HG03571 (cell line): ENCODE data around the gene ZNF830.
"Not testable (repeated sequence)": the region's sequence is repeated elsewhere in the genome, so short reads cannot be mapped to it uniquely, and the experiment has no call there.

ENCODE experiments used
- ATAC-seq: cut with Tn5 transposase; IDR thresholded peaks from one replicate; pipeline ENCODE4 v1.9.1; 2021; ENCODE audit not compliant: unreplicated experiment

ZNF830 gene, protein sequence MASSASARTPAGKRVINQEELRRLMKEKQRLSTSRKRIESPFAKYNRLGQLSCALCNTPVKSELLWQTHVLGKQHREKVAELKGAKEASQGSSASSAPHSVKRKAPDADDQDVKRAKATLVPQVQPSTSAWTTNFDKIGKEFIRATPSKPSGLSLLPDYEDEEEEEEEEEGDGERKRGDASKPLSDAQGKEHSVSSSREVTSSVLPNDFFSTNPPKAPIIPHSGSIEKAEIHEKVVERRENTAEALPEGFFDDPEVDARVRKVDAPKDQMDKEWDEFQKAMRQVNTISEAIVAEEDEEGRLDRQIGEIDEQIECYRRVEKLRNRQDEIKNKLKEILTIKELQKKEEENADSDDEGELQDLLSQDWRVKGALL

DNA sequence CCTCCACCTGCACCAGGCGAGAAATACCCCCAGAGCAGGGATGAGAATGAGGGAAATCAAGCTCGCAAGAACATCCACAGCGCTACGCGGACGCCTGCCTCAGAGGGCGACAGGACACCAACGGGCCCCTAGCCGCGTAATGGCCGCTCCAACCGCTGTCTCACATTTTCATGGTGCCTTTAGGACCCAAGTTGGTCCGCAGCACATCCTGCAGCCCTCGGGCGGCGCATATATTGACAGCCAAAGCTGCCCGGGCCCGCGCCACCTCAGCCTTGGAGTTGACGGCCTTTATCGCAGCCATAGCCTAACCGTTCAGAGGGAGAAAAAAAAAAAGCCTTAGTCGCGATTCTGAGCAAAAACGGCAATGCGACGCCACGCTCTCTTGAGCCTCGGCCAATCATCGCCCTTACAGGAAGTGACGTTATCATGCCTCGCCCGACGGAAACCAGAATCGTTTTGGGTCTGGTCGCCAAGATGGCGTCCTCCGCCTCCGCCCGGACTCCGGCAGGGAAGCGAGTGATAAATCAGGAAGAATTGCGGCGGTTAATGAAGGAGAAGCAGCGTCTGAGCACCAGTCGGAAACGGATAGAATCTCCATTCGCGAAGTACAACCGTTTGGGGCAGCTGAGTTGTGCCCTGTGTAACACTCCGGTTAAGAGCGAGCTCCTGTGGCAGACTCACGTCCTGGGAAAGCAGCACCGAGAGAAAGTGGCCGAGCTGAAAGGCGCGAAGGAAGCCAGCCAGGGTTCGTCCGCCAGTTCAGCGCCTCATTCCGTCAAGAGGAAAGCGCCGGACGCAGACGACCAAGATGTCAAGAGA is at the start of gene ZNF830, which contains the start of gene CCT6B:
ZNF830 (plus strand) TSS at position 448 of the 819 bp plus-strand sequence; CDS start at position 475, 27 bp downstream.
CCT6B (minus strand) TSS at position 368 of the 819 bp plus-strand sequence; CDS start at position 301, 67 bp downstream.
- ATAC-seq, result peak; percentile 84

DNA sequence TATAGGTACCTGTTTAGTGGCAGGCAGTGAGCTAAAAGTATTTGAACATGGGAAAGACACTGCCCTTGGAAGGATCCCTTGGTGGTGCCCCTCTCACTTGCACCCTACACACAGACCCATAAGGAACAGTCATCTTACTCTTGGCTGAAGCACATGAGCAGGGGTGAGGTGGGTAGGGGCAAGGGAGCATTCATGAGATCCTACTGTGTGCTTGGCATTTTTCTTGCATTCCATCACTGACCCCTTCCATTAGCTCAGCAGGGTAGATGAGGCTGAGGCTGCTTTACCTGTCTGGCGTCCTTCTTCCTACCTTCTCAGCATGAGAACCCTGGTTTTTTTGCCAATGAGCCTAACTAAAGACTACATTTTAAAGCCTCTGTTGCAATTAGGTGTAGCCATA is 48.3 kb upstream of the ZNF830 start:
- ATAC-seq, result no peak

DNA sequence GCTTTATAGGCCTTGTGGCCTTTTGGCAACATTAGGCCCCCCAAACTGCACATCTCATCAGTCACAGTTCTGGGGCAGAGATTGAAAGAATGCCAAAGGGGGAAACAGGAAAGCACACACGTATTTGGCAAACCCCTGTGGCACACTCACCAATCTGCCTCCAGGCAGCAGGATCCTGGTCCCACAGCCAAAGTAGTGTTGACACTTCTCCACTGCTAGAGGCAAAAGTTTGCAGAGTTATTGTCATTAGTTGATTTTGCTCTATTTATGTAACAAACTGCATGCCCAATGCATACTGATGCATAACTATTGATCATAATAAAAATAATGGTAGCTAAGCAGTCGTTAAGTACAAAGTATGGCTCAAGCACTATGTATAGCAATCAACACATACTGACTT is 45.2 kb upstream of the ZNF830 start:
- ATAC-seq, result no peak

DNA sequence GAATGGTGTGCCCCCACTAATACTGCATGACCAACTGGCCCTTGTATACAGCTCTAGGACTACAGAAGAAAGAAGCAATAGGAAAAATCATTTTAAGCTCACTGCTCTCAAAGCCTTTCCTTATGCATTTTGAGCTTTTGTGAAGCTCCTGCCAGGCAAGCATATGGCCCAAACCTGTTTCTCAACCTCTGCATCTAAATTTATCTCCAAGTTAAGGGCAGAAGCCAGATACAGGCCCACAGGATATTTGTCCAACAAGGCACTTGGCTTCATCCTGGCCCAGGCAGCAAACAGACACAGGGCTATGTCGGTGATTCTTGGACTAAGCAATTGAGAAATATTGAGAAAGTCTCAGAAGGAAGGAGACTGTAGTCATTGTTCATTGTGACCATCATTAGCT is 44.0 kb upstream of the ZNF830 start:
- no peak for ATAC-seq

DNA sequence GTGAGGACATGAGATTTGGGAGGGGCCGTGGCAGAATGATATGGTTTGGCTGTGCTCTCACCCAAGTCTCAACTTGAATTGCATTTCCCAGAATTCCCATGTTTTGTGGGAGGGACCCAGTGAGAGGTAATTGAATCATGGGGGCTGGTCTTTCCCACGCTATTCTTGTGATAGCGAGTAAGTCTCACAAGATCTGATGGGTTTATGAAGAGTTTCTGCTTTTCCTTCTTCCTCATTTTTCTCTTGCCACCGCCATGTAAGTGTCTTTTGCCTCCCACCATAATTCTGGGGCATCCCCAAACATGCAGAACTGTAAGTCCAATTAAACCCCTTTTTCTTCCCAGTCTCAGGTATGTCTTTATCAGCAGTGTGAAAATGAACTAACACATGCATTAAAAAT is 40.7 kb upstream of the ZNF830 start:
- ATAC-seq, result no peak

DNA sequence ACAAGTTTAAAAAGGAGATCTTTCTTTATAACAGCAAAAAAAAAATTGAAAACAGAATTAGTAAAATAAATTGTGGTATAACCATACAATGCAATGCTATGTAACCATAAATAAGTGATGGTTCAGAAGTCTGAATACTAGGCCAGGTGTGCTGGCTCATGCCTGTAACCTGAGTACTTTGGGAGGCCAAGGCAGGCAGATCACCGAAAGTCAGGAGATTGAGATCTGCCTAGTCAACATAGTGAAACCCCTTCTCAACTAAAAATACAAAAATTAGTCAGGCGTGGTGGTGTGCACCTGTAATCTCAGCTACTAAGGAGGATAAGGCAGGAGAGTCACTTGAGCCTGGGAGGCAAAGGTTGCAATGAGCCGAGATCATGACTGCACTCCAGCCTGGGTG is 34.7 kb upstream of the ZNF830 start:
- ATAC-seq, result no peak

DNA sequence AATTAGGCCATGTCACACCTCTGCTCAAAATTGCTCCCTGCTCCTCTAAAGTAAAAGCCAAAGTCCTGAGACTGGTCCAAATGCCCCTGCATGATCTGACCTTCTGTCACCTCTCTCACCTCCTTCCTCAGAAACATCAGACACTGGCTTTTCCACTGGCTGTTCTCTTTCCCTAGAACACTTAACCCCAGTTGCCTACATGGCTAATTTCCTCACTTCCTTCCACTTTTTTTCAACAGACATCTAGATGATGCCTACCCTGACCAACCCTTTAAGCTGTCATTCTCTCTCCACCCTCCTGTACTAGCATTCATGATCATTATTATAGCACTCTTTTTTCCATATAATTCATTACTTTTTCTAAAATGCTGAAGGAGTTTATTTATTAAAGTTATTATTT is 31.1 kb upstream of the ZNF830 start:
- ATAC-seq, result no peak

DNA sequence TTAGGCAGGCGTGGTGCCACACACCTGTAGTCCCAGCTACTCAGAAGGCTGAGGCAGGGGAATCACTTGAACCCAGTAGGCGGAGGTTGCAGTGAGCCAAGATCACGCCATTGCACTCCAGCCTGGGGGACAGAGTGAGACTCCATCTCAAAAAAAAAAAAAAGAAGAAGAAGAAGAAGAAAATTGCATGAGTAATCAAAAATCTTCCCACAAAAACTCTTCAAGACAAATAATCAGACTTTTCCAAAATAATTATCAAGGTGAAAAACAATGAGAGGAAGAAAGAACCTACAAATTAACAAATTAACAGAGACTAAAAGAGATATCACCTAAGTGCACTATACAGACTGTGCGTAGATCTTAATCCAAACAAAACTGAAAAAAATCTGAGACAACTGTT is 10.6 kb upstream of the ZNF830 start:
- not testable (repeated sequence) for ATAC-seq

DNA sequence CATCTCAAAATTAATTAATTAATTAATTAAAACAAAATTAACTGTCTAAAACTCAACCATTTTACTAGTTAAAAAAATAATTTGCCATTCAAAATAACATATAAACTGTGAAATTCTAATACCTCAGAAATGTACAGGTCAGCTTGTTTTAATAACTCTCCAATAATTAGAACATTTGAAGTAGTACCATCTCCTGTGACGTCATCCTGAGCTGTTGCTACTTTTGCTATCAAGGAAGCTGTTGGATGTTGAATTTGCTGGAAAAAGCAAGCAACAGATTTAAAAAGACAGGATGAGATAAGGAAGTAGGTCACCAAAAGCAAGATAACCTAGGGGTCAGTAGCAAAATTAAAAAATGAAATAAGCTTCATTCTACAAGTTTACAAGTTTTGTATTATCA is 2.9 kb upstream of the ZNF830 start:
- no peak for ATAC-seq

DNA sequence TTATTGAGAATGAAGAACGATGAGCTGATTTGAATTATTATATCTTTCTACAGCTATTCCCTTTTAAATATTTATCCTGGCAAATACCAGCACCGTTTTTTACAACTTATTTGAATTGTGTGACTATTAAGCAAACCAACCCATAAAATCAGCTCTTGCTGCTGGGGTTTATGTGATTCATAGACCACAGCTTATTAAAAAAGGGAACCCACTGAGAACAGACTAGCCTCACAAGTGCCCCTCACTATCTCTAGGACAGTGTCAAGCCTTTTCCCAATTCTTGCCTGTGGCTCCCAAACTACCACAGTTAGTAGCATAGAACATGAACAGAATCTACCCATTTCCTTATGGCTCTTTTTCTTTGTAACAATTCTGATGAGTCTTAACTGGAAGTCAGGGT is 12.8 kb downstream of the ZNF830 start:
- no peak for ATAC-seq

DNA sequence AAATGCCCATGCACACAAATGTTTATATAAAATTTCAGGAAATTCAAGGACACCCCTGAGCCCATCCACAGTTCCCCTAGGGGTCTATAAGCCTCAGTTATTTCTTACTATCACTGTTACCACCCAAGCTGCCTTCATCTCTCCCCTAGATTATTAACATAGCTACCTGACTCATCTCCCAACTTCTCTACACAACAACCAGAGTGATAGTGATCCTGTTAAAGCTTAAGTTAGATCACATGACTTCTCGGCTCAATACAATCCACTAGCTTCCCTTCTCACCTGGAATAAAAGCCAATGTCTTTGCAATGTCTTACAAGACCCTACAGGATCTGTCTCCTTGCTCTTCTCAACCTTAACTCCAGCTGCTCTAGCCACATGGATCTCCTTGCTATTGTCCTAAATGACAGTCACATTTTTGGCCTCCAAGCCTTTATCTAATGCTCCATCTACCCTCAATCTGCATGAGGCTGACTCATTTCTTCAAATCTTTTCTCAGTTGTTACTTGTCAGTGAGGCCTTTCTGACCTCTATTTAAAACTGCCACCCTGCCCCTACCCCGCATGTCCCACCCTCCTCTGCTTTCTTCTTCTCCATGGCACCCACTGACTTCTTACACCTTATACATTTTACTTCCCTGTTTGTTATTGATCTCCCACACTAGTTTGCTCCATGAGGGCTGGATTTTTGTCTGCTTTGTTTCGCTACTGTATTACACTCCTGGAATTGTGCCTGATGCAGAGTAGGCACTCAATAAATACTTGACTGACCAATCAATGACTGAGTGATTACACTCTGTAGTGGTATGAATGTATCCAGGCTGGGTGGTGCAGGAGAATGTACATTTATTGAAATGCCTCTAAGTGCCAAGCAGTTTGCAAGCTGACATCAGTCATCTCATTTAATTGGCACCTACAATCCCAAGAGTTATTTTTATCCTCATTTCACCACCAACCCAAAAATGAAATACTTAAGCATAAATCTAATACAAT is 13.8 kb downstream of the ZNF830 start:
- ATAC-seq, result no peak

DNA sequence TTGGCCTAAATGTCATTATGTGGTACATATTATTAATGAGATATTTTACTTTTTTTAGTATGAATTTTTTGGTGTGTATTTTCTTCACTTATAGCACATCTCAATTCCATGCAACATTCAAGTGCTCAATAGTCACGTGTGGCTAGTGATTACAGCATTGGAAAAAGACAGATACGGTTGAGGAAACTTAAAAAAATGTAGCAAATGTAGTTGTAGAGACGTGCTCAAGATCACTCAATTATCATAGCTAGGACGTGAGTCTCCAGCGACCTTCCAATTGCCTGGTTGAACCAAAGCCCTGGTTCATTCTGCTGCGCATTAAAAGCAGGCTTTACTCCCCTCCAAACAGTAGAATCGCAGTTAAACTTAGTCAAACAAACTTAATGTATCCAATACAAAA is 17.8 kb downstream of the ZNF830 start:
- no peak for ATAC-seq

DNA sequence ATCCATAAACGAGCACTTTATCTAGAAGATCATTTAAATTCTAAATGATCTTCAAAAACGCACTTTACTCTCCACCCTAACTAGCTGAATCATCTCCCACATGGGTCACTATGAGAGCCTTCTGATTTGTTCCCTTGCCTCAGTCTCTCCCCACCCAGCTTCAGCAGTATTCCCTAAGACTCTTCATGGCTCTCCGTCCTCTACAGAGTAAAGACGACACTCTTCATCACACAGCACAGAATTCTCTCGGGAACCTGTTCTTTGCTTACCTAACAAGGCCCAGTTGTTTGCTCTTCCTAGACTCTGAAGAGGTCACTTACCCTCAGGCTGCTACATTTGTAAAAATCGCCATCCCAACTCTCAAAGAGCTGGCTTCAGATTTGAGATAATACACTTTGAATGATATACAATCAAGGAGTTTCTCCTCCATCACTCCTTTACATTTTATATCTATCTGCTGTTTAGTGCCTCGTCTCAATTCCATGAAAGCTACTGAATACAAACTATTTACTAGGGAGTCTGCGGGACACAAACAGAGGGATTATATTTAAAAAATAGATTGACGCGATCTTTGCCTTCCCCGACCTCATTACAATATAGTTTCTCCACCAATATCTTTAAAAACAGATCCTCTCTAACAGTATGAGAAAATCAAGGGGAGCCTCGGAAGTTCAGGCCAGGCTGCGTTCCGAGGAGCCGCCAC is 18.5 kb downstream of the ZNF830 start:
- ATAC-seq, result no peak

DNA sequence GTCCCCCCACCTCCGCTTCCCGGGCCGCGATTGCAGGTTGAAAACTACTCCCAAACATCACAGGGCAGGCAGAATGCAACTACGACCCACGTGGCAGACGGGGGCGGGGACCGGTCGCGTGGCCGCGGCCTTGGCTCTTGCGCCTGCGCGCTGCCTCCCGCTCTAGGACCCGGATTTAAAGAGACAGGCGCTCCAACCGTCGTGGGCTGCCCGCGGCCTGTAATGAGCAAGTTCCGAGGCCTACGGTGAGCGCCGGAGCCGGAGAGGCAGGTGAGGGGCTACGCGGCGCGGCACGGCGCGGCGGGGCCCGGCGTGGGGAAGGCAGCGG is 19.0 kb downstream of the ZNF830 start, which contains the start of gene LIG3:
LIG3 (plus strand) TSS at position 160 of the 328 bp plus-strand sequence. CDS start 2,494 bp downstream, outside the sequence.
- peak; percentile 77 for ATAC-seq

DNA sequence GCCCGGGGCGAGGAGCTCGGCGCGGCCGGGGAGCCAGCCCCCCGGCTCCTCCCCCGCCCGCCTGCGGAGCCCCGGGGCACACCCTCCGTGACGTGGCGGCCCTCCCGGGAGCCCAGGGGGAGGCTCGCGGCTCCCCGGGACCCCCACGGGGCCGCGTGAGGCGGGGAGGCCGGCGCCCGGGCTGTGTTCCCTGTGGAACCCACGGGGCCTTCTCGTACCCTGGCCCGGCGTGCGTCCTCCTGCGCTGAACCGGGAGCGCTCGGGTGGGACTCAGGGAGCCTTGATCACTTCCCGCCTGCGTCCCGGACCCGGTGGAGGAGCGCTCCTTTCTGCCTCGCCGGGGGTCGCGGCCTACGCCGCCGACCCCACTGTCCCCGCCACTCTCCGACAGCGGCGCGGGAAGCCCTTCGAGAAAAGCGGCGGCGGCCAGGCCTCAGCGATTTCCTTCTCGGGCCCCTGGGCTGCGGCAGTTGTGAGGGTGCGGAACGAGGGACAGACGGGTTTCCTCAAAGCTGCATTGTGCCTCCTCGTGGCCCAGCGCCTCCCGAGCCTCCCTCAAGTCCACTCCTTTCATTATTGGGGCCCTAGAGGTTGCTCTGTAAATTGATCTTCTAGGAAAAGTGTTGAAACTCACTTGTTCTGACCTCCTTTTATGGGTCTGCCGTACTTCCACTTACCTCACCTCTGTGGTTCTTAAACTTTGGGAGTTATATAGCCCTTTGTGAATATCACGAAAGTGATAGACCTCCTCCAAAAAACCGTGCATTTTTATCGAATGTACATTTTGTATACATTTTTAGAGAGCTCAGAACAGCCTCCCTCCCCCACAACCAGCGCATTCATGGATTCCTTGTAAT is 19.6 kb downstream of the ZNF830 start:
- ATAC-seq, result peak; percentile 72

DNA sequence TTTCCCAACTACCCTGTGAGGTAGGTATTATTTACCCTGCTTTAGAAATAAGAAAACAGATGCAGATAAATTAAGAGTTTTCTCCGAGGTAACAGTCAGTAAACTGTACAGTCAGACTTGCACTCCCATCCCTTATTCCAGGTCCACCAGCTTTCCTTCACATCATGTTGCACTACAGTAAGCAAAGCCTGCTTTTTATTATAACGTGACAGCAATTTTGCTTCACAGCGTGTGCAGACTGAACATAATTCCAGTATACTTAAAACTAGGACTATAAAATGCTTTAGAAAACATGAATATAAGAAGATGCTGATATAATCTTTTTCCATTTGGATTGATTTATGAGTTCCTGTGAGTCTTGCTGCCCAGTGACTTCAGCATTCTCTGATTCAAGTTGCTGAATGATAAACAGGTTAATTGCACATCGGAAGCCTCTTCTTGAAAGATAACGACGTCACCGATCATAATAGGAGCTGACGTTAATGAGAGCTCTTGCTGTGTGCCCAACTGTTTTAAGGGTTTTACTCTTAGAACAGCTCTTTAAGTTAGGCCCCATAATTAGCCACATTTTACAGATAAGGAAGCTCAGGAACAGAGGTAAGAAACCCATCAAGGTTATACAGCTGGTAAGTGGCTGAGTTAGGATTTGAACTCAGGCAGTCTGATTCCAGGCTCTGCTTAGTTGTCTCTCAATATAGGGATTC is 20.4 kb downstream of the ZNF830 start:
- no peak for ATAC-seq

DNA sequence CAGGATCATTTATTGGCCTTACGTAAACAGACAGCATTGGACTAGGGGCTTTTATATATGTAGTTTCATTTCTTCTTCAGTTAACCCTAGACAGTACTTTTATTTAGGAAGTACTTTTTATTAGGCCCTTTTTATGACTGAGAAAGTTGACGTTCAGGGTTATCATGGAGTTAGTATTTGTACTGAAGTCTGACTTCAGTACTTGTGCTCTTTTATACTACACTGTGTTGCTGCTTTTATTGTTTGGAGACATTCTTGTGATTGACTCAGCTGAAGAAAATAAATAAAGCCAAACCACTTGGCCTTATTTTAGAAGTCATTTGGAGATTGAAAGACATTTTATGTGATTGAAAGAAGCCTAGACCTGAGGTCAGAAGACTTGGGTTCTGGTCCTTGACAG is 25.9 kb downstream of the ZNF830 start:
- no peak for ATAC-seq

DNA sequence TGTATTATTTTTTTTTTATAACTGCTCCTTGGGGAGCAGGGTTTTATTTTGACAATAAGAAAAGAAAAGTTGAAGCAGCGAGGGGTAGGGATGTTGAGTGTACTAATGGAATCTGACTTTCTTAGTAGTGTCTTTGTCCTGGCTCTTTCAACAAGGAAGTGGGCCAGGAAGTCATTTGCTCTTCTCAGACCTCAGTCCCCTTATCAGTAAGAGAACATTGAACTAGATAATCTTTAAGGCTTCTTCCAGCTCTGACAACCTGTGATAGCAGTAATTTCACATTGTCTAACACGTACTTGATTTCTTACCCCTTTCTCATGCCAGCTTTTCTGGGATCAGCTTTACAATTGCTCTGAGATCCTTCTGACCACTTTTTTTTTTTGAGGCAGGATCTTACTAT is 27.3 kb downstream of the ZNF830 start:
- no peak for ATAC-seq

DNA sequence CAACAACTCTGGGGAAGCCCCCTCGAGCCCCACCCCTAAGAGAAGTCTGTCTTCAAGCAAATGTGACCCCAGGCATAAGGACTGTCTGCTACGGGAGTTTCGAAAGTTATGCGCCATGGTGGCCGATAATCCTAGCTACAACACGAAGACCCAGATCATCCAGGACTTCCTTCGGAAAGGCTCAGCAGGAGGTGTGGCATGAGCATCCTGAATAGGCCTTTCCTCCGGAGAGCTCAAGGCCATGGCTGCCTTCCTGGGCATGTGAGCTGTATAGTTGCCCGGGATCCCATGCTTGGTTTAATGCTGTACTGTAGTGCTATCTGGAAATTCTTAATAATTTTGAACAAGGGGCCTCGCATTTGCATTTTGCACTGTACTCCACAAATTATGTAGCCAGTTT is 28.1 kb downstream of the ZNF830 start:
- no peak for ATAC-seq
